H1 (cell line): ENCODE results near the gene NFAT5. TPM values are rescaled to one million over a fixed set of nuclear protein-coding genes. Genes with fewer than 3 reads are reported as not detected.

ENCODE experiments used
- ASH2L ChIP-seq: fragments of 200-600, 300-600 bp; sonication (generic); IDR thresholded peaks from one replicate; pipeline ENCODE4 v1.7.1; 2017; ENCODE audit warnings: low read length
- BCL11A ChIP-seq, 2 experiments: IDR thresholded peaks; one replicate each; pipeline ENCODE4 v1.6.1; 2011; ENCODE audit warnings: low read depth in 2 of 2, low read length in 2 of 2, mild to moderate bottlenecking in 2 of 2
- CEBPB ChIP-seq: IDR thresholded peaks from 2 replicates; pipeline ENCODE4 v1.6.1; 2012; ENCODE audit warnings: low read depth, low read length
- EGR1 ChIP-seq: IDR thresholded peaks from 2 replicates; pipeline ENCODE4 v1.6.1; 2011; ENCODE audit warnings: low read depth, low read length, borderline replicate concordance
- FOSL1 ChIP-seq: IDR thresholded peaks from 2 replicates; pipeline ENCODE4 v1.6.1; 2011; ENCODE audit warnings: mild to moderate bottlenecking, low read depth, low read length, moderate library complexity; ENCODE audit not compliant: insufficient read depth
- HDAC6 ChIP-seq: IDR thresholded peaks from one replicate; pipeline ENCODE4 v1.7.1; 2012; ENCODE audit warnings: low read depth, mild to moderate bottlenecking, inconsistent platforms, low read length, moderate library complexity
- KDM5A ChIP-seq: fragments of 200-600 bp; IDR thresholded peaks from 2 replicates; pipeline ENCODE4 v1.7.1; 2012; ENCODE audit warnings: mild to moderate bottlenecking, low read length, inconsistent platforms, mixed read lengths
- NRF1 ChIP-seq: IDR thresholded peaks from 2 replicates; pipeline ENCODE4 v1.6.1; 2011; ENCODE audit warnings: mild to moderate bottlenecking, low read depth, low read length, improper control_type of control experiment
- PHF8 ChIP-seq: fragments of 200-600 bp; sonication (generic); conservative IDR thresholded peaks from 2 replicates; pipeline ENCODE4 v1.7.1; 2012; ENCODE audit warnings: low read depth, mild to moderate bottlenecking, inconsistent platforms, low read length, moderate library complexity
- POLR2A ChIP-seq, 2 experiments: IDR thresholded peaks; 1 replicate in 1 of 2; 2 replicates in 1 of 2; pipeline ENCODE4 v1.6.1; 2011; ENCODE audit warnings: low read depth in 2 of 2, low read length in 2 of 2, mild to moderate bottlenecking in 2 of 2; ENCODE audit errors: control extremely low read depth in 1 of 2
- RAD21 ChIP-seq, 2 experiments: IDR thresholded peaks in 1 of 2; conservative IDR thresholded peaks in 1 of 2; 2 replicates each; pipeline ENCODE4 v1.6.1; 2011; ENCODE audit warnings: low read depth in 2 of 2, low read length in 2 of 2, improper control_type of control experiment in 1 of 2, inconsistent platforms in 1 of 2, mild to moderate bottlenecking in 1 of 2, moderate library complexity in 1 of 2
- RFX5 ChIP-seq: IDR thresholded peaks from 2 replicates; pipeline ENCODE4 v1.6.1; 2011; ENCODE audit warnings: low read depth, low read length, improper control_type of control experiment, borderline replicate concordance
- SAP30 ChIP-seq: fragments of 300-600 bp; sonication (generic); IDR thresholded peaks from 2 replicates; pipeline ENCODE4 v1.7.1; 2012; ENCODE audit warnings: low read length, moderate library complexity, mild to moderate bottlenecking, inconsistent platforms; ENCODE audit not compliant: insufficient read depth, insufficient replicate concordance
- SP2 ChIP-seq: IDR thresholded peaks from 2 replicates; pipeline ENCODE4 v1.6.1; 2012; ENCODE audit warnings: mild to moderate bottlenecking, low read length, inconsistent platforms
- TAF1 ChIP-seq: IDR thresholded peaks from 2 replicates; pipeline ENCODE4 v1.6.1; 2011; ENCODE audit warnings: mild to moderate bottlenecking, low read depth, low read length
- TAF7 ChIP-seq: optimal IDR thresholded peaks from 2 replicates; pipeline ENCODE3; 2011; ENCODE audit warnings: low read depth, mild to moderate bottlenecking, inconsistent platforms, low read length, moderate library complexity, borderline replicate concordance
- TEAD4 ChIP-seq: IDR thresholded peaks from 2 replicates; pipeline ENCODE4 v1.6.1; 2012; ENCODE audit warnings: low read depth, low read length, inconsistent platforms, mixed read lengths
- ZNF274 ChIP-seq: IDR thresholded peaks from 2 replicates; pipeline ENCODE4 v1.7.0; 2012; ENCODE audit warnings: low read length, borderline replicate concordance; ENCODE audit errors: extremely low read depth
- polyA plus RNA-seq, 7 experiments: library from polyadenylated mRNA; depleted of rRNA in 3 of 7; stranded (reverse) in 5 of 7; unstranded in 2 of 7; fragments of >200 nt in 5 of 7; fragments of 200-250 nt in 2 of 7; gene quantifications; 1 replicate in 5 of 7; 2 replicates in 1 of 7; 4 replicates in 1 of 7; pipeline versions ENCODE4 v1.2.1 to v1.2.3, GENCODE V29; 2011 to 2013; ENCODE audit warnings: missing spikeins in 2 of 7, mixed read lengths in 2 of 7
- total RNA-seq: library from RNA; stranded (reverse); fragmentation: NEBNext Ultra II Directional; extraction: Animal tissue kit (Norgen Biotek cat#: 25700); gene quantifications from 2 replicates; pipeline ENCODE4 v1.2.1, GENCODE V29; 2021
- TF ChIP-seq, protein P1 (sequence below), 3 experiments: IDR thresholded peaks; 1 replicate in 2 of 3; 2 replicates in 1 of 3; pipeline versions ENCODE4 v1.5.1 to v1.6.1; 2011; ENCODE audit warnings: low read length in 3 of 3, mild to moderate bottlenecking in 3 of 3, inconsistent platforms in 2 of 3, low read depth in 1 of 3, moderate library complexity in 1 of 3; ENCODE audit not compliant: insufficient read depth in 1 of 3; ENCODE audit errors: control extremely low read depth in 1 of 3
- TF ChIP-seq, protein P2 (sequence below): IDR thresholded peaks from 2 replicates; pipeline ENCODE4 v1.6.1; 2011; ENCODE audit warnings: low read depth, mild to moderate bottlenecking, low read length; ENCODE audit not compliant: insufficient read depth

The NFAT5 gene
- total and polyA plus RNA-seq, 2 of the 8 experiments (the other 6 are each of a cell fraction or from before 2014, with no cell fraction given): 8.9 to 29.0 TPM

DNA sequence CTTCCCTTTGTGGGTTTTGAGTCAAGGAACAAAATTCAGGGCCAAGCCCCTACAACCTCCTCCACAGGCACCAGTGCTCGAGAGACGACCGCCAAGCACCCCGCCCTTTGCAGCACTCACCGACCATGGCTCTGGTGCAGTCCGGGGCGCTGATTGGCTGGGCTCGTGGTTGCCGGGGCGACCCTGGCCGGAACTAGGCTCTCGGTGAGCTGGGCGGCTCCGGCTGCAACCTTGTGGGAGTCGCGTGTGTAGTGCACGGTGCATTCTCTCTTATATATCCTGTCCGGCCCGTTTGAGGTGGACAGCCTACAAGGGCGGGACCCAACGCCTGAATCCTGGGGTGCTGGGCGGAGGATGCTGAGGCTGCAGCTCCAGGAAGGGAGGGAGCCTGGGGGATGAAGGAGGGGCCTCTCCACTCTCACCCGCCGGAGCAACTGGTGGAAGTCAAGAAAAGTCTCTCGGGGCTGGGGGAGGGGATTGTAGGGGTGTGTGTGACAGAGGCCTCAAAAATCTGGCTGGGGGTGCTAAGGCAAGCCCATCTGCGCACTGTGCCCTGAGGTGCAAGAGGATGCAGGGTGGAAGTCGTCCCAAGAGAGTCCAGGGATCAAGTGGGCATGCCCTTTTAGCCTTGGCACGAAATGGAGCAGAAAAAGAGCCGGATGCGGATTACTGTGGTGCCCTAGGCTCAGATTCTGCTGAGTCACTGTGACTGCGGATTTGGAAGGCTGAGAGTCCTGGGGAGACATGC, 160.7 kb downstream of the NFAT5 start, which contains the start of gene NQO1 (continued):
- TF ChIP-seq SAP30 (no peak), EGR1 (no peak), TAF1 (peak; percentile 70), HDAC6 (no peak), RFX5 (no peak), FOSL1 (no peak), BCL11A (IDR thresholded peaks at IDR 0.05; ENCODE audit: low read depth in 2 of 2, low read length in 2 of 2) (no peak), ZNF274 (no peak), TAF7 (peak; percentile 7), NRF1 (no peak), KDM5A (no peak), RAD21 (IDR thresholded peaks at IDR 0.05 in 1 of 2, conservative IDR thresholded peaks at IDR 0.05 in 1 of 2; ENCODE audit: low read depth in 2 of 2, low read length in 2 of 2) (no peak), TEAD4 (no peak), SP2 (no peak), POLR2A (IDR thresholded peaks at IDR 0.05; ENCODE audit: control extremely low read depth in 1 of 2, low read depth in 2 of 2, low read length in 2 of 2) (no peak; a peak in 1 of 3 replicates), ASH2L (peak; percentile 84), PHF8 (peak; percentile 45; the same call in 1 of the 2 replicates), CEBPB (no peak)
- TF ChIP-seq, protein P1, sequence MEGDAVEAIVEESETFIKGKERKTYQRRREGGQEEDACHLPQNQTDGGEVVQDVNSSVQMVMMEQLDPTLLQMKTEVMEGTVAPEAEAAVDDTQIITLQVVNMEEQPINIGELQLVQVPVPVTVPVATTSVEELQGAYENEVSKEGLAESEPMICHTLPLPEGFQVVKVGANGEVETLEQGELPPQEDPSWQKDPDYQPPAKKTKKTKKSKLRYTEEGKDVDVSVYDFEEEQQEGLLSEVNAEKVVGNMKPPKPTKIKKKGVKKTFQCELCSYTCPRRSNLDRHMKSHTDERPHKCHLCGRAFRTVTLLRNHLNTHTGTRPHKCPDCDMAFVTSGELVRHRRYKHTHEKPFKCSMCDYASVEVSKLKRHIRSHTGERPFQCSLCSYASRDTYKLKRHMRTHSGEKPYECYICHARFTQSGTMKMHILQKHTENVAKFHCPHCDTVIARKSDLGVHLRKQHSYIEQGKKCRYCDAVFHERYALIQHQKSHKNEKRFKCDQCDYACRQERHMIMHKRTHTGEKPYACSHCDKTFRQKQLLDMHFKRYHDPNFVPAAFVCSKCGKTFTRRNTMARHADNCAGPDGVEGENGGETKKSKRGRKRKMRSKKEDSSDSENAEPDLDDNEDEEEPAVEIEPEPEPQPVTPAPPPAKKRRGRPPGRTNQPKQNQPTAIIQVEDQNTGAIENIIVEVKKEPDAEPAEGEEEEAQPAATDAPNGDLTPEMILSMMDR (IDR thresholded peaks at IDR 0.05; ENCODE audit: control extremely low read depth in 1 of 3, insufficient read depth in 1 of 3, low read depth in 1 of 3, low read length in 3 of 3): no peak
- TF ChIP-seq, protein P2, sequence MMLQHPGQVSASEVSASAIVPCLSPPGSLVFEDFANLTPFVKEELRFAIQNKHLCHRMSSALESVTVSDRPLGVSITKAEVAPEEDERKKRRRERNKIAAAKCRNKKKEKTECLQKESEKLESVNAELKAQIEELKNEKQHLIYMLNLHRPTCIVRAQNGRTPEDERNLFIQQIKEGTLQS: no peak
